ENCODE results near the gene SMYD3. TPM values are rescaled to one million over a fixed set of nuclear protein-coding genes. Genes with fewer than 3 reads are reported as not detected.

Gene SMYD3
- total and polyA plus RNA-seq, 9 donors: 10.8 to 24.0 (median 13.7) TPM

- no peak for TF ChIP-seq POLR2A (IDR thresholded peaks at IDR 0.05)
- no peak for TF ChIP-seq EP300 (IDR thresholded peaks at IDR 0.05)
- TF ChIP-seq CTCF (IDR thresholded peaks at IDR 0.05): no peak
- DNase-seq: no peak
Observed at GRCh38 chr1:246435421-246436041, 71.5 kb downstream of the SMYD3 start.

DNA sequence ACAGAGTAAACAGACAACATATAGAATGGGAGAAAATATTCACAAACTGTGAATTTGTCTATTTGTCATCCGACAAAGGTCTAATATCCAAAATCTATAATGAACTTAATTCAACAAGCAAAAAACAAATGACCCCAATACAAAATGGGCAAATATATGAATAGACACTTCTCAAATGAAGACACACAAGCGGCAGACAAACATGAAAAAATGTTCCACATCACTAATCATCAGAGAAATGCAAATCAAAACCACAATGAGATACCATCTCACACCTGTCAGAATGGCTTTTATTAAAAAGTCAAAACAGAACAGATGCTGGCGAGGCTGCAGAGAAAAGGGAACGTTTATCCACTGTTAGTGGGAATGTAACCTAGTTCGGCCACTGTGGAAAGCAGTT lies 72.7 kb downstream of the SMYD3 start:
- TF ChIP-seq EP300 (IDR thresholded peaks at IDR 0.05): no peak
- no peak for TF ChIP-seq CTCF (IDR thresholded peaks at IDR 0.05)
- no peak for TF ChIP-seq POLR2A (IDR thresholded peaks at IDR 0.05)
- intact Hi-C loops (cut with DNase I): no loop called here
- 84 to 97% (median 96%) methylated on average over 5 of the region's 5 CpGs for WGBS, 3 donors

More at GRCh38 chr1:246435421-246436041, 71.5 kb downstream of the SMYD3 start:
- no peaks in the 10 kb centered on the region for H3K36me3 ChIP-seq
- no peaks in the 10 kb centered on the region for H3K9me3 ChIP-seq
- intact Hi-C loops (cut with DNase I): no loop called here
- no peak overlapping the region for H3K4me3 ChIP-seq
- no peak overlapping the region for H3K27ac ChIP-seq
- H3K4me1 ChIP-seq (ENCODE audit: insufficient read depth): no peaks in the 10 kb centered on the region
- 22 to 47% (median 30%) methylated on average over 6 of the region's 6 CpGs for WGBS, 3 donors
- H3K27me3 ChIP-seq: no peaks in the 10 kb centered on the region

DNA sequence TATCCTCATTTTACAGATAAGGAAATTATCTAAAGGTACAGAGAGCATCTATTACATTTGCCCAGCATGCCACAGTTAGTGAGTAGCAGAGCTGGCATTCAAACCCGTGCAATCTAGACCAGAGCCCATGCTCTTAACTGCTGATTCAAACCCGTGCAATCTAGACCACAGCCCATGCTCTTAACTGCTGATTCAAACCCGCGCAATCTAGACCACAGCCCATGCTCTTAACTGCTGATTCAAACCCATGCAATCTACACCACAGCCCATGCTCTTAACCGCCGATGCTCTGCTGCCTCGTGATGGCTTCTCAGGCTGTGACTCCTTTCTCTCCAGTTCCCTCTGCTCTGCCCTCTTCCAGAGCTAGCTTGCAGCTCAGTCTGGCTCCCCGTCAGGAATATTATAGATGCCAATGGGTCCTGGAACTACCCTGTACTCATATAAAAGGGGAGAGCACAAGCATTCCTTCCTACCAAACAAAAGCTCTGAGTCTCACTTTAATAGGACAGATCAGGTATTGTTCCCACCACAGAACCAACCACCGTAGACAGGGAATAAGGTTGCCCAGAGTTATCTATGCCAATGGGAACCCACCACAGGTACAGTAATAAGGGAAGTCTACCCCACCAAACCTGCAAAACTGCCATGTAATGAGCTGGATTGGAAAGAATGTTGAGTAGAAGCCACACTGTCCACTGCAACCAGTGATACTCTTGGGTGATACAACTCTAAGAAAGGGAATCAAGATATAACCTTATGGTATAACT lies 78.4 kb downstream of the SMYD3 start:
- Histone ChIP-seq H3K27me3 (no peaks in the 10 kb centered on the region), H3K4me1 (ENCODE audit: insufficient read depth) (no peaks in the 10 kb centered on the region), H3K4me3 (no peak overlapping the region), H3K27ac (no peak overlapping the region), H3K36me3 (no peaks in the 10 kb centered on the region), H3K9me3 (no peaks in the 10 kb centered on the region)
- DNase-seq: no peak
- WGBS, 3 donors: 65 to 85% (median 75%) methylated on average over 8 to 9 of the region's 9 CpGs
- intact Hi-C loops (cut with DNase I): no loop called here
- no peak for TF ChIP-seq CTCF (IDR thresholded peaks at IDR 0.05)
- no peak for TF ChIP-seq POLR2A (IDR thresholded peaks at IDR 0.05)
- no peak for TF ChIP-seq EP300 (IDR thresholded peaks at IDR 0.05)

More for the DNA sequence above, 72.7 kb downstream of the SMYD3 start:
- no peaks in the 10 kb centered on the region for H3K27me3 ChIP-seq
- no peak overlapping the region for H3K27ac ChIP-seq
- no peaks in the 10 kb centered on the region for H3K9me3 ChIP-seq
- no peak overlapping the region for H3K4me3 ChIP-seq
- no peak for DNase-seq
- H3K36me3 ChIP-seq: no peaks in the 10 kb centered on the region
- H3K4me1 ChIP-seq (ENCODE audit: insufficient read depth): no peaks in the 10 kb centered on the region

GRCh38 chr1:246427611-246428010 lies 79.5 kb downstream of the SMYD3 start:
- WGBS, 3 donors: 96 to 99% (median 97%) methylated on average over 3 of the region's 3 CpGs
- no peaks in the 10 kb centered on the region for H3K36me3 ChIP-seq
- intact Hi-C loops (cut with DNase I): no loop called here
- no peaks in the 10 kb centered on the region for H3K4me1 ChIP-seq (ENCODE audit: insufficient read depth)
- no peak for TF ChIP-seq POLR2A (IDR thresholded peaks at IDR 0.05)
- TF ChIP-seq EP300 (IDR thresholded peaks at IDR 0.05): no peak
- TF ChIP-seq CTCF (IDR thresholded peaks at IDR 0.05): no peak
- no peak overlapping the region for H3K27ac ChIP-seq
- DNase-seq: no peak
- no peaks in the 10 kb centered on the region for H3K9me3 ChIP-seq
- no peak overlapping the region for H3K4me3 ChIP-seq
- no peaks in the 10 kb centered on the region for H3K27me3 ChIP-seq
